Peyer's patch (tissue), 4 donors: Measurements from ENCODE around the gene RANBP3.

ENCODE experiments used
- POLR2A ChIP-seq, 2 donors: fragments of 450-650 bp; IDR thresholded peaks; one replicate each; pipeline ENCODE4 v1.5.1; 2017; ENCODE audit warnings: antibody characterized with exemption in 2 of 2, mild to moderate bottlenecking in 2 of 2, moderate library complexity in 2 of 2
- TF ChIP-seq, protein P1 (sequence below), 6 experiments: fragments of 450-650 bp in 4 of 6; fragments of 200-600 bp in 2 of 6; sonication (generic) in 1 of 6; IDR thresholded peaks; one replicate each; pipeline ENCODE4 v1.5.1; 2017 to 2019; ENCODE audit warnings: antibody characterized with exemption in 6 of 6, mild to moderate bottlenecking in 3 of 6, moderate library complexity in 1 of 6

DNA sequence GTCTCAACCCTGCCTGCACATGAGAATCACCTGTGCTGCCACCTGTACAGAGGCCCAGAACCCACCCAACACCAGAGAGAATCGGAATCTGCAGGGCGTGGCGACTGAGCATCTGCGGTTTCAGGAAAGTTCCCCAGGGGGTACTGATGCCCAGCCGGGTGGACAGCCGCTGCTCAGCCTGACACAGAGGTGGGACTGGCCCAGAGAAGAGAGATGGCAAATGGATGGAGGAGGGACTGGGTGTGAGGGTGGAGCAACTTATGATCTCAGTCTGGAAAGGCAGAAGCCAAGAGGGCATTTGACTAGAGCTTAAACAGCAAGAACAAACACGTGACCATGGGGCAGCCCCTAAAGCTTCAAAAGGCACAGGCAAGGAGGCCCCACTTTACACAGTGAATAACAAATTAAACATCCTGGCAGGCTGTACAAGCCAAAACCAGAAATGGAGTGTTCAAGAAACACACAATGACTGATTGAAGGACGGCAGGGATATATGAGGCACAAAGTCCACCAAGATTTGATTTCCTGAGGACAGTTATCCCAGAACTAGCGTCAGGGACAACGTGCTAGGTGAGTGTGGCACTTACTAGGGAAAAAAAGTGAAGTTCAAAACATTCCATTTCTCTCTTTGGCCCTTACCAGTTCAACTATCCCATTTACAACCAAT, 3.1 kb downstream of the RANBP3 start:
- TF ChIP-seq, protein P1, sequence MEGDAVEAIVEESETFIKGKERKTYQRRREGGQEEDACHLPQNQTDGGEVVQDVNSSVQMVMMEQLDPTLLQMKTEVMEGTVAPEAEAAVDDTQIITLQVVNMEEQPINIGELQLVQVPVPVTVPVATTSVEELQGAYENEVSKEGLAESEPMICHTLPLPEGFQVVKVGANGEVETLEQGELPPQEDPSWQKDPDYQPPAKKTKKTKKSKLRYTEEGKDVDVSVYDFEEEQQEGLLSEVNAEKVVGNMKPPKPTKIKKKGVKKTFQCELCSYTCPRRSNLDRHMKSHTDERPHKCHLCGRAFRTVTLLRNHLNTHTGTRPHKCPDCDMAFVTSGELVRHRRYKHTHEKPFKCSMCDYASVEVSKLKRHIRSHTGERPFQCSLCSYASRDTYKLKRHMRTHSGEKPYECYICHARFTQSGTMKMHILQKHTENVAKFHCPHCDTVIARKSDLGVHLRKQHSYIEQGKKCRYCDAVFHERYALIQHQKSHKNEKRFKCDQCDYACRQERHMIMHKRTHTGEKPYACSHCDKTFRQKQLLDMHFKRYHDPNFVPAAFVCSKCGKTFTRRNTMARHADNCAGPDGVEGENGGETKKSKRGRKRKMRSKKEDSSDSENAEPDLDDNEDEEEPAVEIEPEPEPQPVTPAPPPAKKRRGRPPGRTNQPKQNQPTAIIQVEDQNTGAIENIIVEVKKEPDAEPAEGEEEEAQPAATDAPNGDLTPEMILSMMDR (IDR thresholded peaks at IDR 0.05), result no peak
- TF ChIP-seq POLR2A (IDR thresholded peaks at IDR 0.05), result no peak
